SK-N-SH treated with all-trans-retinoic acid at 6 μM for 48 hours (cell line): ENCODE data around the gene COPE.

Experiments used
- ATAC-seq: fragments of 200-7000 bp; cut with Tn5 transposase; 3 replicates; pipeline ENCODE4 v1.9.1; 2020; ENCODE audit warnings: mild to moderate bottlenecking, moderate library complexity
- BACH2 ChIP-seq: fragments of 250-450 bp; sonication (Bioruptor Pico); IDR thresholded peaks from 2 replicates; pipeline ENCODE4 v1.9.0; 2021; ENCODE audit warnings: mild to moderate bottlenecking, borderline replicate concordance
- CSDC2 ChIP-seq: fragments of 250-450 bp; sonication (Bioruptor Pico); IDR thresholded peaks from 2 replicates; pipeline ENCODE4 v1.5.0; 2020; ENCODE audit warnings: mild to moderate bottlenecking, moderate library complexity
- ESRRG ChIP-seq: fragments of 250-450 bp; sonication (Bioruptor Pico); IDR thresholded peaks from 2 replicates; pipeline ENCODE4 v1.6.1; 2021; ENCODE audit warnings: mild to moderate bottlenecking
- ISL1 ChIP-seq: fragments of 250-450 bp; sonication (Bioruptor Pico); IDR thresholded peaks from 2 replicates; pipeline ENCODE4 v2.1.2; 2022; ENCODE audit warnings: mild to moderate bottlenecking, moderate library complexity
- OSR1 ChIP-seq: fragments of 250-450 bp; sonication (Bioruptor Pico); IDR thresholded peaks from 2 replicates; pipeline ENCODE4 v1.8.0; 2022; ENCODE audit warnings: moderate library complexity, mild to moderate bottlenecking, inconsistent platforms
- PPARA ChIP-seq: fragments of 250-450 bp; sonication (Bioruptor Pico); IDR thresholded peaks from 2 replicates; pipeline ENCODE4 v1.5.0; 2020; ENCODE audit warnings: mild to moderate bottlenecking, borderline replicate concordance
- RARB ChIP-seq: fragments of 250-450 bp; sonication (Bioruptor Pico); IDR thresholded peaks from 2 replicates; pipeline ENCODE4 v1.8.0; 2021; ENCODE audit warnings: mild to moderate bottlenecking, moderate library complexity
- SNAI2 ChIP-seq: fragments of 250-450 bp; sonication (Bioruptor Pico); IDR thresholded peaks from 2 replicates; pipeline ENCODE4 v1.5.0; 2020; ENCODE audit warnings: mild to moderate bottlenecking, moderate library complexity
- TCF4 ChIP-seq: fragments of 250-450 bp; sonication (Bioruptor Pico); IDR thresholded peaks from 2 replicates; pipeline ENCODE4 v1.8.0; 2021; ENCODE audit warnings: mild to moderate bottlenecking, moderate library complexity, borderline replicate concordance
- TOX ChIP-seq: fragments of 250-450 bp; sonication (Bioruptor Pico); IDR thresholded peaks from 2 replicates; pipeline ENCODE4 v1.8.0; 2021; ENCODE audit warnings: mild to moderate bottlenecking, moderate library complexity, borderline replicate concordance
- TSHZ2 ChIP-seq: fragments of 250-450 bp; sonication (Bioruptor Pico); IDR thresholded peaks from 2 replicates; pipeline ENCODE4 v1.5.0; 2020; ENCODE audit warnings: mild to moderate bottlenecking, moderate library complexity
- ZC3H10 ChIP-seq: fragments of 250-450 bp; sonication (Bioruptor Pico); IDR thresholded peaks from 2 replicates; pipeline ENCODE4 v1.5.1; 2021; ENCODE audit warnings: mild to moderate bottlenecking, moderate library complexity
- ZFP3 ChIP-seq: fragments of 250-450 bp; sonication (Bioruptor Pico); IDR thresholded peaks from 2 replicates; pipeline ENCODE4 v1.5.0; 2020; ENCODE audit warnings: mild to moderate bottlenecking, moderate library complexity
- ZFP30 ChIP-seq: fragments of 450-650 bp; formaldehyde crosslinking; IDR thresholded peaks from 2 replicates; pipeline ENCODE4 v1.5.0; 2022; ENCODE audit warnings: mild to moderate bottlenecking, moderate library complexity
- ZNF565 ChIP-seq: fragments of 450-650 bp; formaldehyde crosslinking; conservative IDR thresholded peaks from 2 replicates; pipeline ENCODE4 v1.5.0; 2020; ENCODE audit warnings: low read depth, mild to moderate bottlenecking, moderate library complexity
- ZNF8 ChIP-seq: fragments of 450-650 bp; formaldehyde crosslinking; IDR thresholded peaks from 2 replicates; pipeline ENCODE4 v1.5.0; 2020; ENCODE audit warnings: mild to moderate bottlenecking, moderate library complexity
- TF ChIP-seq, protein P1 (sequence below): fragments of 250-450 bp; sonication (Bioruptor Pico); IDR thresholded peaks from 2 replicates; pipeline ENCODE4 v1.8.0; 2020; ENCODE audit warnings: mild to moderate bottlenecking, moderate library complexity, borderline replicate concordance
- TF ChIP-seq, protein P2 (sequence below): fragments of 250-450 bp; sonication (Bioruptor Pico); IDR thresholded peaks from 2 replicates; pipeline ENCODE4 v1.8.0; 2021; ENCODE audit warnings: low read depth, mild to moderate bottlenecking, moderate library complexity, borderline replicate concordance
- TF ChIP-seq, protein P3 (sequence below): fragments of 250-450 bp; sonication (Bioruptor Pico); IDR thresholded peaks from 2 replicates; pipeline ENCODE4 v1.5.1; 2021; ENCODE audit warnings: mild to moderate bottlenecking, moderate library complexity

COPE gene

GRCh38 chr19:18865973-18866799, 53.0 kb downstream of the COPE start:
- TF ChIP-seq, protein P1, sequence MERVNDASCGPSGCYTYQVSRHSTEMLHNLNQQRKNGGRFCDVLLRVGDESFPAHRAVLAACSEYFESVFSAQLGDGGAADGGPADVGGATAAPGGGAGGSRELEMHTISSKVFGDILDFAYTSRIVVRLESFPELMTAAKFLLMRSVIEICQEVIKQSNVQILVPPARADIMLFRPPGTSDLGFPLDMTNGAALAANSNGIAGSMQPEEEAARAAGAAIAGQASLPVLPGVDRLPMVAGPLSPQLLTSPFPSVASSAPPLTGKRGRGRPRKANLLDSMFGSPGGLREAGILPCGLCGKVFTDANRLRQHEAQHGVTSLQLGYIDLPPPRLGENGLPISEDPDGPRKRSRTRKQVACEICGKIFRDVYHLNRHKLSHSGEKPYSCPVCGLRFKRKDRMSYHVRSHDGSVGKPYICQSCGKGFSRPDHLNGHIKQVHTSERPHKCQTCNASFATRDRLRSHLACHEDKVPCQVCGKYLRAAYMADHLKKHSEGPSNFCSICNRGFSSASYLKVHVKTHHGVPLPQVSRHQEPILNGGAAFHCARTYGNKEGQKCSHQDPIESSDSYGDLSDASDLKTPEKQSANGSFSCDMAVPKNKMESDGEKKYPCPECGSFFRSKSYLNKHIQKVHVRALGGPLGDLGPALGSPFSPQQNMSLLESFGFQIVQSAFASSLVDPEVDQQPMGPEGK (CRISPR knock-in tag) = no peak
- TF ChIP-seq BACH2 (CRISPR knock-in tag) (no peak), PPARA (CRISPR knock-in tag) (no peak), SNAI2 (CRISPR knock-in tag) (no peak), TOX (CRISPR knock-in tag) (no peak), ISL1 (no peak), ZFP30 (CRISPR knock-in tag) (no peak), TSHZ2 (CRISPR knock-in tag) (no peak), RARB (no peak), ESRRG (no peak), TCF4 (no peak), CSDC2 (CRISPR knock-in tag) (no peak), ZNF565 (CRISPR knock-in tag) (no peak), ZFP3 (CRISPR knock-in tag) (no peak), OSR1 (CRISPR knock-in tag) (no peak)
- TF ChIP-seq, protein P2, sequence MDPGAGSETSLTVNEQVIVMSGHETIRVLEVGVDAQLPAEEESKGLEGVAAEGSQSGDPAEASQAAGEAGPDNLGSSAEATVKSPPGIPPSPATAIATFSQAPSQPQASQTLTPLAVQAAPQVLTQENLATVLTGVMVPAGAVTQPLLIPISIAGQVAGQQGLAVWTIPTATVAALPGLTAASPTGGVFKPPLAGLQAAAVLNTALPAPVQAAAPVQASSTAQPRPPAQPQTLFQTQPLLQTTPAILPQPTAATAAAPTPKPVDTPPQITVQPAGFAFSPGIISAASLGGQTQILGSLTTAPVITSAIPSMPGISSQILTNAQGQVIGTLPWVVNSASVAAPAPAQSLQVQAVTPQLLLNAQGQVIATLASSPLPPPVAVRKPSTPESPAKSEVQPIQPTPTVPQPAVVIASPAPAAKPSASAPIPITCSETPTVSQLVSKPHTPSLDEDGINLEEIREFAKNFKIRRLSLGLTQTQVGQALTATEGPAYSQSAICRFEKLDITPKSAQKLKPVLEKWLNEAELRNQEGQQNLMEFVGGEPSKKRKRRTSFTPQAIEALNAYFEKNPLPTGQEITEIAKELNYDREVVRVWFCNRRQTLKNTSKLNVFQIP = no peak
- TF ChIP-seq, protein P3, sequence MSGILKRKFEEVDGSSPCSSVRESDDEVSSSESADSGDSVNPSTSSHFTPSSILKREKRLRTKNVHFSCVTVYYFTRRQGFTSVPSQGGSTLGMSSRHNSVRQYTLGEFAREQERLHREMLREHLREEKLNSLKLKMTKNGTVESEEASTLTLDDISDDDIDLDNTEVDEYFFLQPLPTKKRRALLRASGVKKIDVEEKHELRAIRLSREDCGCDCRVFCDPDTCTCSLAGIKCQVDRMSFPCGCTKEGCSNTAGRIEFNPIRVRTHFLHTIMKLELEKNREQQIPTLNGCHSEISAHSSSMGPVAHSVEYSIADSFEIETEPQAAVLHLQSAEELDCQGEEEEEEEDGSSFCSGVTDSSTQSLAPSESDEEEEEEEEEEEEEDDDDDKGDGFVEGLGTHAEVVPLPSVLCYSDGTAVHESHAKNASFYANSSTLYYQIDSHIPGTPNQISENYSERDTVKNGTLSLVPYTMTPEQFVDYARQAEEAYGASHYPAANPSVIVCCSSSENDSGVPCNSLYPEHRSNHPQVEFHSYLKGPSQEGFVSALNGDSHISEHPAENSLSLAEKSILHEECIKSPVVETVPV (CRISPR knock-in tag) = no peak
- peak; percentile 94 for ATAC-seq

DNA sequence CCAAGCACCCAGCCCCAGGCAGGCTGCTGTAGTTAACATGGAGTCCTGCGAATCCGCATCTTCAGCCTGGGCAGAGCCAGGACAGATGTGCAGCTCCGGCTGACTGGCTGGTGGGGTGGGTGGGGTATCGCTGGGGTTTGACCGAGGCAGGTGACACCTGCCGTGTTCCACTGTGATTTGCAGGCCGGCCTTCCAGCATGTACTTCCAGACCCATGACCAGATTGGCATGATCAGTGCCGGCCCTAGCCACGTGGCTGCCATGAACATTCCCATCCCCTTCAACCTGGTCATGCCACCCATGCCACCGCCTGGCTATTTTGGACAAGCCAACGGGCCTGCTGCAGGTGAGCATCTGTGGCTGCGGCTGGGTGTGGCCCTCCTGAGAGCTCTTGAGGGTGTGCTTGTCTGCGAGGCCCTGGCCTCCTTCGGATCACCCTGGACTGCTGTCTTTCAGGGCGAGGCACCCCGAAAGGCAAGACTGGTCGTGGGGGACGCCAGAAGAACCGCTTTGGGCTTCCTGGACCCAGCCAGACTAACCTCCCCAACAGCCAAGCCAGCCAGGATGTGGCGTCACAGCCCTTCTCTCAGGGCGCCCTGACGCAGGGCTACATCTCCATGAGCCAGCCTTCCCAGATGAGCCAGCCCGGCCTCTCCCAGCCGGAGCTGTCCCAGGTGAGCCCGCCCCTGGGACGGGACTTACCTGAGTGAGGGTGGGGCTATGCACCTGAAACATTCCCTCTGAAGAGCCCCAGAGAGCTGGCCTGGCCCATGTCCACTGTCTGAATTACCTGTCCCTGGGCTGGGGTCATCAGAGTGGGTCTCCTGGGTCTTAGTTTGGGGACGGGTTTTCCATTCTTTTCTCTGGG, 53.8 kb downstream of the COPE start:
- TF ChIP-seq ZC3H10 (CRISPR knock-in tag) (no peak), OSR1 (CRISPR knock-in tag) (no peak), SNAI2 (CRISPR knock-in tag) (no peak), BACH2 (CRISPR knock-in tag) (no peak), ZNF8 (CRISPR knock-in tag) (no peak), ZFP30 (CRISPR knock-in tag) (no peak), ZNF565 (CRISPR knock-in tag) (no peak)
- TF ChIP-seq, protein P3 (CRISPR knock-in tag) = no peak
- no peak for ATAC-seq
